ENCODE results near the gene AXIN2. TPM values are rescaled to one million over a fixed set of nuclear protein-coding genes. Genes with fewer than 3 reads are reported as not detected.

Gene AXIN2
- total RNA-seq, 1 donor from 2014 or later = 53.4 TPM

DNA sequence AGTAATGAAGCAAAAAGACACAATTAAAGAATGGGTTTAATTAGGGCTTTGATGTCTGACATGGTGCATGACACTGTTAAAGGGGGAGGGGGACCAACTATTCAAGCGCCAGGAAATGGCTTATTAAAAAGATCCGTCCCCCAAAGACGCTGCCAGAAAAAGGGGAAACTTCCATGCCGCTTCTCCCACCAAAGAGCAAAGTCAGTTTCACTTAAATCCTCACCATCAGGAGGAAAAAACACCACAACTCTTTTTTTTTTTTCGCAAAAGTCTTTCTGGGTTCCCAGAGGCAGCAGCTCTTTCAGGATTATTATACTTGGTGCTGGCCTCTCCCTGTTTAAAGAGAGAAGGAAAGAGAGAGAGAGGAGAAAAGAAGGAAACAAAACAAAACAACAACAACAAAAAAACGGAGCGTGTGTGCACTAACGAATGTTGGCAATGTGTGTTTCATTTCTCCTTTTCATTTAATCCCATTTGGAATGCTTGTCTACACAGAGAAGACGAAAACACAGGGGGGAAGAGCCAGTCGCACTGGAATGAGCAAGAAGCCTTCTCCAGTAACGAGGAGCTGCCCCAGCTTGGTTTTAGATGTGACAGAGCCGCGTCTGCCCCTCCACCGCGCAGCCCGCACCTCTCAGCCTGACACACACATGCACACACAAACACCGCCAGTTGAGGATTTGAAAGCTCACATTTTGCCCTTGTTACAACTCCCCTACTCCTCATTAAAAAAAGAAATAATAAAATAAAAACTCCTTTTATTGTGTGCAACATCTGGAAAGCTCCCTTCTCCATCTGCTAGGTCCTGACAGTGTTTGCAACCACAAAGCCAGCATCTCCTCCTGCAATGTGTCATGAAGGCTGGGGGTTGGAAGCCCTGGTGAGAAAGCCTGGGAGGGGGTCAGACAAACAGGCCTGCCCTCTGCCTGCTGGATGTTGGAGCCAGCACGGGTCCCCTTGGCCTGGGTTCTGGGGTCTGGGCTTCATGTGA is 32.7 kb upstream of the AXIN2 start:
- Histone ChIP-seq H3K9me3 (no peaks in the 10 kb centered on the region), H3K4me1 (peaks cover 3% of the 10 kb centered on the region), H3K4me3 (peak overlapping the region; percentile 13), H3K36me3 (no peaks in the 10 kb centered on the region), H3K27ac (peak overlapping the region; percentile 26), H3K27me3 (ENCODE audit: low read depth) (no peaks in the 10 kb centered on the region)
- TF ChIP-seq CTCF (IDR thresholded peaks at IDR 0.05) = no peak
- peak in 1 of 2 donors; percentile 19 for ATAC-seq
- DNase-seq = no peak
- intact Hi-C loops (cut with DNase I) = no loop called here

DNA sequence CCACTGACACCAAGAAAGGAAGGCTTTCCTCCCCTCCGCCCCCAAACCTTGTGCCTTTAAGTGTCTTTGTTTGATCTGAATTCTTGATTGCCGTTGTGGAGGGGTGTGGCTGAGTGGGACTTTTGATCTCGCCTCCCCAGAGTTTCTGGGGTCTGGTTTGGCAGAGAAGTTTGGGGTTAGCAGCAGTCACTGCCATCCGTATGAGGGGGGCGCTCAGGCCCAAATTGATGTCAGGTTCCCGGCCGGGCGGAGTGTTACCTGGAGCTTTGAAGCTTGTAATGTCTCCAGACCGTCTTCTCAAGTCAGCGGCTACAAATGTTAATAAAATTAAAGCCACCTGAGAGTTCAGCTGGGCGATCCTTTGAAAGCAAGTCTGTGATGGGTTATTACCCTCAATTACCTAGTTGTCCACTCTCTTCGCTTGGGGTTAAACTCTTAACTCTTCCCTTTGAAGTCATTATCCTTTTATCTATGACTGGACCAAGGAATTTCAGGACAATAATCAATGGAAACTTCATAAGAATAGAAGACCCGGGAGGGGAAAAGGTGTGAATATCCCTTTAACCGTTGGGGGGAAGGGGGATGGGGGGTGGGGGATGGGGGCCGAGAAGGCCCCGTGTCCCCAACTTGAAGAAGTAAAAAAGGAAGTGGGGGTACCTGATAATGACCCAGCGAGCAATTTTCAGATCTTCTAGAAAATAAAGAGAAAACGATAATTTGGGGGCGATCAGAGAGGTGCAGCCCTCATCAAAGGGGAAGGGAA is 31.8 kb upstream of the AXIN2 start:
- H3K27me3 ChIP-seq (ENCODE audit: low read depth) = no peaks in the 10 kb centered on the region
- no peaks in the 10 kb centered on the region for H3K9me3 ChIP-seq
- no peak overlapping the region for H3K27ac ChIP-seq
- H3K4me1 ChIP-seq = peaks cover 12% of the 10 kb centered on the region
- no peak overlapping the region for H3K4me3 ChIP-seq
- TF ChIP-seq CTCF (IDR thresholded peaks at IDR 0.05) = no peak
- no peak for ATAC-seq
- intact Hi-C loops (cut with DNase I) = no loop called here
- H3K36me3 ChIP-seq = no peaks in the 10 kb centered on the region
- no peak for DNase-seq

DNA sequence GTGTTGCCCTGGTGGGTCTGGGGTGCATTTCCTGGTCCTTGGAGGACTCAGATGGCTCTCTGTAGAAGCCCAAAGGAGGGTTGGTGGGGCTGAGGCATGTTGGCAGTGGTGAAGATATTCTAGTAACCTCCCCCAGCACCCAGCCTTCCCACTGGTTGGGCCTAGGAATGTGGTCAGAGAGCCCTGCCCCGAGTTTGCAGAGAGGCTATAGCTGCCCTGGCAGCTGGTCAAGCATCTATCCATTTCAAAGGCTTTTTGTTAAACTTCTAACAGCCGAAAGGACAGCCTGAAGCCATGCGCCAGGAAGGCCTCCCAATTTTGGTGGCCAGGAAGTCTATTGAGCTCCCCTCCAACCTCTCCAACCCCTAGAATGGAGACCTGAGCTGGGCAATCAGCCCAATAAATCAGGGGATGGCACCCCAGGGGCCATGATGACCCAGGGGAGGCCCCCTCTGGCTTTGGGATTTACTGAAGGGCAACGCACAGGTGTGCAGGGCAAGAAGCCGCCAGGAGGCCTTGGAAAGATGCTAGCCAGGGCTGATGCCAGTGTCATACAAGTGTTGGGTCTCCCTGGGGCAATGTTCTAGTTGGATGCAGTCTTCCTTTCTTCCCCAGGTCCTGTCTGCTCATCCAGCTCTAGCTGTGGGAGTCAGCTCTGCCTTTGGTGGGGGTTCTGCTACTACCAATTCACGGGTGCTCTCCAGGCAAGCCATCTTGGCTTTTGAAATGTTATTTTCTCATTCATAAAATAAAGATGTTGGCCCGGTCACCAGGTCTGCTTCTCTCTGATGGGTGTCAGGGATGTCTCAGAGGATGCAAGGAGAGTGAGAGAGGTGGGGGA is 30.9 kb upstream of the AXIN2 start:
- intact Hi-C loops (cut with DNase I) = no loop called here
- Histone ChIP-seq H3K27me3 (ENCODE audit: low read depth) (no peaks in the 10 kb centered on the region), H3K4me1 (peaks cover 21% of the 10 kb centered on the region), H3K4me3 (no peak overlapping the region), H3K9me3 (no peaks in the 10 kb centered on the region), H3K36me3 (no peaks in the 10 kb centered on the region), H3K27ac (no peak overlapping the region)
- no peak for DNase-seq
- no peak for ATAC-seq
- TF ChIP-seq CTCF (IDR thresholded peaks at IDR 0.05) = no peak

DNA sequence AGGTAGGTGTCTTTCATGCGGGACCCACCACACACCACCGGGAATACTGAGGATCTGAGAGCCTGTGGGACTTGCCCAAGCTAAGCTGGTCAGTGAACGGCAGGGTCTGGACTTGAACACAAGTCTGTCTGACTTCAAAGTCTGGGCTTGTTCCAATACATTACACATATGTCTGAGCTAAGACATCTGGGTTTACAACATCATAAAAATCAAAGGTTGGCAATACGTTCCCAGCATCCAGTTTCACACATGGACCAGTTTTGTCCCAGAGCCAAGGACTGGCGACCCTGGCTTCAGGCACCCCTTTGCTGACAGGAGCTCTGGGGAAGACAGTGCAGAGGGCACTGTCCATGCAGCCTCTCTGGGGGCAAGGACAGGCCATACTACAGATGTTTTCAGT is 27.9 kb upstream of the AXIN2 start:
- Histone ChIP-seq H3K27ac (no peak overlapping the region), H3K4me3 (no peak overlapping the region), H3K27me3 (ENCODE audit: low read depth) (no peaks in the 10 kb centered on the region), H3K36me3 (no peaks in the 10 kb centered on the region), H3K4me1 (peaks cover 25% of the 10 kb centered on the region), H3K9me3 (no peaks in the 10 kb centered on the region)
- no peak for ATAC-seq
- DNase-seq = no peak
- intact Hi-C loops (cut with DNase I) = no loop called here
- TF ChIP-seq CTCF (IDR thresholded peaks at IDR 0.05) = no peak

Data from lower lobe of right lung (tissue), 2 donors.